Heart left ventricle (tissue), 16 donors: ENCODE results near the gene SLC25A33. TPM values are rescaled to one million over a fixed set of nuclear protein-coding genes. Genes with fewer than 3 reads are reported as not detected.
"Not testable (repeated sequence)": the region's sequence is repeated elsewhere in the genome, so short reads cannot be mapped to it uniquely, and the experiment has no call there.

Experiments used
- ATAC-seq, 4 donors: fragments of 200-7000 bp; cut with Tn5 transposase; one replicate each; pipeline ENCODE4 v1.9.1; 2020 to 2022; ENCODE audit warnings: moderate library complexity in 4 of 4, mild to moderate bottlenecking in 3 of 4, moderate number of reproducible peaks in 1 of 4
- DNase-seq, 5 donors: peaks; one replicate each; pipeline ENCODE4 v3.0.0-alpha.2; 2020
- H3K27ac ChIP-seq, 12 donors: fragments of 200-600 bp; sonication (generic) in 4 of 12; one replicate each; pipeline versions ENCODE4 v1.5.0 to v1.8.0; 2016 to 2022; ENCODE audit warnings: mild to moderate bottlenecking in 2 of 12
- H3K27me3 ChIP-seq, 9 donors: fragments of 200-600 bp; sonication (generic) in 2 of 9; one replicate each; pipeline versions ENCODE4 v1.5.1 to v1.8.0; 2016 to 2022; ENCODE audit warnings: mild to moderate bottlenecking in 3 of 9
- H3K36me3 ChIP-seq, 9 donors: fragments of 200-600 bp; sonication (generic) in 2 of 9; one replicate each; pipeline versions ENCODE4 v1.5.0 to v1.8.0; 2018 to 2022; ENCODE audit warnings: mild to moderate bottlenecking in 2 of 9
- H3K4me1 ChIP-seq, 12 donors: fragments of 200-600 bp; sonication (generic) in 4 of 12; one replicate each; pipeline versions ENCODE4 v1.5.0 to v1.8.0; 2016 to 2022; ENCODE audit warnings: mild to moderate bottlenecking in 3 of 12
- H3K4me3 ChIP-seq, 12 donors: fragments of 200-600 bp; sonication (generic) in 4 of 12; one replicate each; pipeline versions ENCODE4 v1.5.0 to v1.8.0; 2017 to 2022; ENCODE audit warnings: mild to moderate bottlenecking in 9 of 12, moderate library complexity in 4 of 12
- H3K9me3 ChIP-seq, 12 donors: fragments of 200-600 bp; sonication (generic) in 4 of 12; one replicate each; pipeline versions ENCODE4 v1.5.0 to v1.8.0; 2016 to 2022; ENCODE audit warnings: mild to moderate bottlenecking in 1 of 12
- POLR2A ChIP-seq, 2 donors: fragments of 450-650 bp; IDR thresholded peaks; one replicate each; pipeline ENCODE4 v1.6.1; 2017; ENCODE audit warnings: antibody characterized with exemption in 2 of 2, mild to moderate bottlenecking in 2 of 2, moderate library complexity in 2 of 2
- WGBS, 4 donors: extraction: QIAGEN DNeasy Blood & Tissue Kit in 2 of 4; methylation state at CpG; one replicate each; pipeline versions ENCODE4 v1.1.5 to v1.1.7; 2013 to 2018; 5-methylcytosine and 5-hydroxymethylcytosine counted together
- intact Hi-C, 10 donors: fragments of 100-400 bp; cut with DNase I; formaldehyde crosslinking; loops; one replicate each; pipeline versions ENCODE4 v1.11.1 to v1.14.2; 2022
- polyA plus RNA-seq, 2 donors: library from polyadenylated mRNA; stranded (reverse); fragments of 200-250 nt; gene quantifications; one replicate each; pipeline ENCODE4 v1.2.3, GENCODE V29; 2013
- total RNA-seq, 9 donors: library from RNA; depleted of rRNA in 2 of 9; stranded (reverse); fragments of >200 nt in 2 of 9; fragmentation: NEBNext Ultra II Directional in 3 of 9; extraction: Animal tissue kit (Norgen Biotek cat#: 25700) in 3 of 9; gene quantifications; one replicate each; pipeline versions ENCODE4 v1.1.0 to v1.2.4, GENCODE V29; 2016 to 2023
- TF ChIP-seq, protein P1 (sequence below), 12 donors: fragments of 200-600 bp; sonication (generic) in 4 of 12; IDR thresholded peaks; one replicate each; pipeline versions ENCODE4 v1.5.0 to v1.8.0; 2018 to 2022; ENCODE audit warnings: antibody characterized with exemption in 12 of 12, mild to moderate bottlenecking in 5 of 12
- donor health status: ischemic (EF 13 %, LVEDD 7.1; RV severe dilation, severe dysfunction).
- donor health status: healthy with polysubstance abuse.
- donor health status: DM: no; HTN: yes; CAD: no.
- donor health status: DM: no; HTN: no; CAD: no.
- donor health status: ischemic (EF 25% LVEDD 6.9; RV normal size, moderate dysfunction).
- donor health status: ischemic (EF 25% LVEDD 5.7; RV mildly dilated, moderate dysfunction).
- donor health status: healthy.
- donor health status: DM: yes; HTN: yes; CAD: no.
- donor health status: ischemic (EF 35%, LVEDD 5.7; RV mildly dilated, moderate dysfunction).
- donor health status: nonischemic (EF 11% LVEDD 7.7; RV severe dilation, severe dysfunction).
- donor health status: DM: yes; HTN: yes; CAD: no.
- donor health status: PGD.
- donor health status: ischemic (EF 29% LVEDD 5.4; RV normal size, mild dysfunction).
- donor health status: nonischemic (EF 23%, LVEDD 6.1; RV moderate dilation, normal function).

SLC25A33 gene
- total and polyA plus RNA-seq, 11 donors: 2.8 to 9.7 (median 4.5) TPM

GRCh38 chr1:9503001-9503675, 36.1 kb upstream of the SLC25A33 start:
- Histone ChIP-seq H3K4me3 (no peak overlapping the region), H3K27me3 (no peaks in the 10 kb centered on the region), H3K36me3 (no peaks in the 10 kb centered on the region), H3K9me3 (no peaks in the 10 kb centered on the region), H3K27ac (peak overlapping the region in 5 of 12 donors; percentile 25 to 59 (median 39)), H3K4me1 (peaks cover 0 to 9% (median 0%) of the 10 kb centered on the region in 12 donors)
- peak; percentile 92 to 95 (median 94) for ATAC-seq
- intact Hi-C loops: no loop called here
- peak in 2 of 5 donors; percentile 43 to 57 for DNase-seq
- 54 to 69% (median 57%) methylated on average over 18 of the region's 18 CpGs for WGBS, 4 donors
- TF ChIP-seq, protein P1, sequence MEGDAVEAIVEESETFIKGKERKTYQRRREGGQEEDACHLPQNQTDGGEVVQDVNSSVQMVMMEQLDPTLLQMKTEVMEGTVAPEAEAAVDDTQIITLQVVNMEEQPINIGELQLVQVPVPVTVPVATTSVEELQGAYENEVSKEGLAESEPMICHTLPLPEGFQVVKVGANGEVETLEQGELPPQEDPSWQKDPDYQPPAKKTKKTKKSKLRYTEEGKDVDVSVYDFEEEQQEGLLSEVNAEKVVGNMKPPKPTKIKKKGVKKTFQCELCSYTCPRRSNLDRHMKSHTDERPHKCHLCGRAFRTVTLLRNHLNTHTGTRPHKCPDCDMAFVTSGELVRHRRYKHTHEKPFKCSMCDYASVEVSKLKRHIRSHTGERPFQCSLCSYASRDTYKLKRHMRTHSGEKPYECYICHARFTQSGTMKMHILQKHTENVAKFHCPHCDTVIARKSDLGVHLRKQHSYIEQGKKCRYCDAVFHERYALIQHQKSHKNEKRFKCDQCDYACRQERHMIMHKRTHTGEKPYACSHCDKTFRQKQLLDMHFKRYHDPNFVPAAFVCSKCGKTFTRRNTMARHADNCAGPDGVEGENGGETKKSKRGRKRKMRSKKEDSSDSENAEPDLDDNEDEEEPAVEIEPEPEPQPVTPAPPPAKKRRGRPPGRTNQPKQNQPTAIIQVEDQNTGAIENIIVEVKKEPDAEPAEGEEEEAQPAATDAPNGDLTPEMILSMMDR (IDR thresholded peaks at IDR 0.05): no peak
- no peak for TF ChIP-seq POLR2A (IDR thresholded peaks at IDR 0.05)

DNA sequence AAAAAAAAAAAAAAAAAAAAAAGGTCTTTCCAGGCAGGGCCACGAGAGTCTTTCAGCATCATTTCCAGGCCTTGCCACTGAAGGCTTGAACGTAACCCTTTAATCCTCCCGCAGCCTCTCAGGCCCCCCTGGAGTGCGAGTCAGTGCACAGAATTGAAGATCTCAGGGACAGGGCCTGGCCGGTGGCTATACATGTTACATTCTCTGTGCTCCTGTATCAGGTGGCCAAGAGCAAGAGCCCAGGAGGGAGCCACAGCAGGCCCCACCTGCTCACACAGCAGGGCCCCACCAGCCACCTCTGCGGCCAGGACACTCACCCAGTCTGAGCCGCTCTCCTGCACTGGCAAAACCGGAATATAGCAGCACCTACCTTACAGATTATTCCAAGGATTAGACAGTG, 34.1 kb upstream of the SLC25A33 start:
- 83 to 88% (median 87%) methylated on average over 8 of the region's 8 CpGs for WGBS, 4 donors
- ATAC-seq (no peak), DNase-seq (no peak)
- H3K9me3 ChIP-seq: no peaks in the 10 kb centered on the region
- peaks cover 0 to 9% (median 0%) of the 10 kb centered on the region in 12 donors for H3K4me1 ChIP-seq
- intact Hi-C loops: no loop called here
- TF ChIP-seq POLR2A (IDR thresholded peaks at IDR 0.05): no peak
- TF ChIP-seq, protein P1 (IDR thresholded peaks at IDR 0.05): no peak
- no peak overlapping the region for H3K4me3 ChIP-seq
- H3K36me3 ChIP-seq: no peaks in the 10 kb centered on the region
- H3K27me3 ChIP-seq: no peaks in the 10 kb centered on the region
- no peak overlapping the region for H3K27ac ChIP-seq

GRCh38 chr1:9506901-9507300, 32.4 kb upstream of the SLC25A33 start:
- DNase-seq (no peak), ATAC-seq (no peak)
- no peaks in the 10 kb centered on the region for H3K36me3 ChIP-seq
- peaks cover 0 to 9% (median 0%) of the 10 kb centered on the region in 12 donors for H3K4me1 ChIP-seq
- H3K27me3 ChIP-seq: no peaks in the 10 kb centered on the region
- no peak for TF ChIP-seq POLR2A (IDR thresholded peaks at IDR 0.05)
- TF ChIP-seq, protein P1 (IDR thresholded peaks at IDR 0.05): no peak
- H3K4me3 ChIP-seq: no peak overlapping the region
- H3K27ac ChIP-seq: no peak overlapping the region
- no peaks in the 10 kb centered on the region for H3K9me3 ChIP-seq
- 82 to 85% (median 83%) methylated on average over 8 of the region's 8 CpGs for WGBS, 4 donors
- intact Hi-C loops: no loop called here

DNA sequence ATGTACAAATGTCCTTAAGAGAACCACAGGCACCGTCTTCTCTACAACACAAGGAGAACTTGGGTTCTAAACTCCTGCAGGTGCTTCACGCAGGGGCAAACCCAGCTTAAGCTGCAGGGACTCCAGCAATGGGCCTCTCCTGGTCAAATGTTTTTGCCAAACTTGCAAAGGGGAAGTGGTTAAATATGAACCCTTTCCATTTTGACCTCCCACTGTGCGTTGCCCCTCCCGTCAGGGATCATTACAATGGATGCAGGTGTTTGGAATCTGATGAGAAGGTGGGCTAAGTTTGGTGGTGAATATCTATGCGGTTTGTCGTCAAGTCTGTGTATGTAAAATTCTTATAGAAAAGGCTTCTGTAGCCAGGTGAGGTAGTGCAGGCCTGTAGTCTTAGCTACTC, 29.1 kb upstream of the SLC25A33 start:
- Histone ChIP-seq H3K9me3 (no peaks in the 10 kb centered on the region), H3K36me3 (no peaks in the 10 kb centered on the region), H3K27ac (no peak overlapping the region), H3K4me3 (no peak overlapping the region), H3K27me3 (no peaks in the 10 kb centered on the region), H3K4me1 (no peaks in the 10 kb centered on the region)
- WGBS, 4 donors: 89 to 93% (median 91%) methylated on average over 6 of the region's 6 CpGs
- TF ChIP-seq, protein P1 (IDR thresholded peaks at IDR 0.05): no peak
- no peak for TF ChIP-seq POLR2A (IDR thresholded peaks at IDR 0.05)
- DNase-seq (no peak), ATAC-seq (no peak)
- intact Hi-C loops: no loop called here

DNA sequence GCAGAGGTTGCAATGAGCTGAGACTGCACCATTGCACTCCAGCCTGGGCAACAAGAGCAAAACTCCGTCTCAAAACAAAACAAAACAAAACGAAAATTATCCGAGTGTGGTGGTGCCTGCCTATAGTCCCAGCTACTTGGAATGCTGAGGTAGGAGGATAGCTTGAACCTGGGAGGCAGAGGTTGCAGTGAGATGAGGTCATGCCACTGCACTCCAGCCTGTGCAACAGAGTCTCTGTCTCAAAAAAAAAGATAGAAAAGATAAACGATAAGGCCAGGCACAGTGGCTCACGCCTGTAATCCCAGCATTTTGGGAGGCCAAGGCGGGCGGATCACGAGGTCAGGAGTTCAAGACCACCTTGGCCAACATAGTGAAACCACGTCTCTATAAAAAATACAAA, 23.7 kb upstream of the SLC25A33 start:
- ATAC-seq, H3K27ac ChIP-seq, H3K4me1 ChIP-seq, H3K9me3 ChIP-seq, H3K36me3 ChIP-seq, intact Hi-C loops, DNase-seq, H3K27me3 ChIP-seq, H3K4me3 ChIP-seq: not testable (repeated sequence)
- WGBS, 4 donors: 85 to 91% (median 89%) methylated on average over 9 of the region's 9 CpGs
